HG03103 (cell line): ENCODE measurements around the gene FNBP1.
"Not testable (repeated sequence)": the region's sequence is repeated elsewhere in the genome, so short reads cannot be mapped to it uniquely, and the experiment has no call there.

Experiments used
- ATAC-seq: cut with Tn5 transposase; IDR thresholded peaks from one replicate; pipeline ENCODE4 v1.9.1; 2021; ENCODE audit warnings: low read depth; ENCODE audit not compliant: unreplicated experiment

The FNBP1 gene

DNA sequence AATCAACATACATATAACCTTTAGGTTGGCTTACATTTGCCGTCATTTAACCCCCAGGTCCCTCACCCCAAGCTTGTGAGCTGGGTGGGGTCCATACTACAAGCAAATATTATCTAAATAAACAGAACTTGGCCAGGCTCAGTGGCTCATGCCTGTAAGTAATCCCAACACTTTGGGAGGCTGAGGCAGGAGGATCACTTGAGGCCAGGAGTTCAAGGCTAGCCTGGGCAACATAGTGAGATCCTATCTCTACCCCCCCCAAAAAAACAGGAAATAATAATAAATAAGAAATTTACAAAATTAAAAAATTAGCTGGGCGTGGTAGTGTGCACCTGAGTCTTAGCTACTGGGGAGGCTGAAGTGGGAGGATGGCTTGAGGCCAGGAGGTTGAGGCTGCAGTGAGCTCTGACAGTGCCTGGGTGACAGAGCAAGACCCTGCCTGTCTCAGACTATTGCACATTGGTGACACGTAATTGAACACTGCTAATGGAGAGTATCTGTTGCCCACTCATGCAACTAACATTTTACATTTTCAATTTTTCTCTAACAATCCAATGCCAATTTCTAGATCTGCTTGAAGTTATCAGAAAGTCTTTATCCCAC is 18.9 kb downstream of the FNBP1 start:
- no peak for ATAC-seq

DNA sequence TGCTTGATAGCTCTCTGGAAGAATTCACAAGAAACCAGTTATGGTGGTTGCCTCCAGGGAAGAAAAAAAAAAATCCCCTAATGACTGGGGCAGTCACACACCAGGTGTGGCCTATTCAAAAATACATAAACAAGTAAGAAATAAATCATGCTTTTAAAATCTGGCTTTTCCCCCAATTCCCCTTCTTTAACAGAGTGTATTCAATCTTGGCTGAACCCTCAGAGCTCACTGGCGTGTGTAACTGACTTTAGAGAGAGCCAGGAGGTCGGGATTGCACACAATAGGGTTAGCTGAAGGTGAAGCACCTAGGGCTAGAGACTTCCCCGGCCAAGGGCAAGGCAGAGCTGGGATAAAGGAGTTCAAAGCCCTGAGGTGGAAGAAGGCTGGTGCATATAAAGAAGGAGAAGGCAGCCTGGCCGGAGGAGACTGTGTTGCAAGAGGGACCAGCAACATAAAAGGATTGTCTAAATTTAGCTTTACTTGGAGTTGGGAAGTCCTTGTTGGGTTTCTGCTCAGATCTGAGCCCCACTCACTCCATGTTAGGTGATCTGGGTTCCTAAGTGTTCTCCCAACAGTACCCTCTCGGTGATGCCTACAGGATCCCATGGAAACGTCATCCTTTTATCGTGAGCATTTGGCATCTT is 19.7 kb downstream of the FNBP1 start:
- peak; percentile 38 for ATAC-seq

DNA sequence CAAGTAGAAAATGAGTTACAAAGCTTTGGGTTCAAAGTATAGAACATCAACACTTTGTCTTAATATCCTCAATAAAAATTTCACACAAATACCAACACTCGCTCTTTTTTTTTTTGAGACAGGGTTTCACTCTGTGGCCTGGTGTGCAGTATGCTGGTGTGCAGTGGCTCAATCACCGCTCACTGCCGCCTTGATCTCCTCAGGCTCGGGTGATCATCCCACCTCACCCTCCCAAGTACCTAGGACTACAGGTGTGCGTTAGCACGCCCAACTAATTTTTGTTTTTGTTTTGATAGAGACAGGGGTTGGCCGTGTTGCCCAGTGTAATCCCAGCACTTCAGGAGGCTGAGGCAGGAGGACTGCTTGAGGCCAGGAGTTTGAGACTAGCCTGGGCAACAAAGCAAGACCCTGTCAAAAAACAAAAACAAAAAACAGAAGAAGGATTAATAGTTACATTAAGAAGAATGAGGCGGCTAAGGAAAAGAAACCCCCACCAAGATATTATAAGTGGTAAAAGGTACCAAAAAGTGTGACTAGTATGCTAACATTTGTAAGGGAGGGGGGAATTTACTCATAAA is 20.3 kb downstream of the FNBP1 start:
- ATAC-seq = no peak

DNA sequence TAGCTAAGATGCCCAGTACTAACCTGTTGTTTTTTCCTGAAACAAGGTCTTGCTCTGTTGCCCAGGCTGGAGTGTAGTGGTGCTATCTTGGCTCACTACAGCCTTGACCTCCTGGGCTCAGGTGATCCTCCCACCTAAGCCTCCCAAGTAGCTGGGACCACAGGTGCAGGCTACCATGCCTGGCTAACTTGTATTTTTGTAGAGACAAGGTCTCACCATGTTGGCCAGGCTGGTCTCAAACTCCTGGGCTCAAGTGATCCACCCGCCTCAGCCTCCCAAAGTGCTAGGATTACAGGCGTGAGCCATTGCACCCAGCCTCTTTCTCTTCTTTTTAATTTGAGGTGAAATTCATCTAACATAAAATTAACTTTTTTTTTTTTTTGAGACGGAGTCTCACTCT is 21.1 kb downstream of the FNBP1 start:
- ATAC-seq = not testable (repeated sequence)

DNA sequence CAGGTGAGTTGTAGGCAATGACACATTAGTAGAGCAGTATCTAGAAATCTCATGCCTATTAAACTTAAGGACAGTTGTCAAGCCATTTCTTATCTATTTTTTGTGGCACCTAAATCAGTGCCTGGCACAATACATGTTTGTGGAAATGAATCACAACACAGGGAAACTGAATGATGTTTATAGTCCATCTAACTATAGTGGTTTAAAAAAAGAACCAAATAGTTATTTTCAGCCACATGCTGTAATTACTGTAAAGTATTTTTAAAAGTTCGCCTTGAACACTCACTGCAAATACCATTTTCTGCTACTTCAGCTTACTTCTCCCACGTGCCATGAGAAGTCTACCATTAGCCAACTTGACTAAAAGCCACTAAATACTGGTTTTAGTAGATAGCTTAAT is 21.9 kb downstream of the FNBP1 start:
- no peak for ATAC-seq

DNA sequence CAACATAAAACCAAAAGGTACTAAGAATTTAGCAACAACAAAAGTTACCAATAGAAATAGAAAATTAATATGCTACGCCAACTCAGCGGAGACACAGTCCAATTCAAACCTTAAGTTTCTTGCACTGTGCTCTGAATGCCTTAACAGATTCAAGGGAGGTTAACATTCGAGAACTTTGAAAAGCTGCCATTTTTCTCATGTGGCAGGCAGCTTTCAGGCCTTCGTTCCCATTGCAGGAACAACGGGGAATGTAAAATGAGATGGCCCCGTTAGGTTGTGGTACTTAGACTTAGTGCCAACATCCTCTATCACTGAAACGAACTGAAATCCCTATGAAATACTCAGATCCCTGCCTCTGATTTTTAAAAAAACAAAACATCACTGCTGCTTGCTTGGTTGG is 22.4 kb downstream of the FNBP1 start:
- no peak for ATAC-seq

DNA sequence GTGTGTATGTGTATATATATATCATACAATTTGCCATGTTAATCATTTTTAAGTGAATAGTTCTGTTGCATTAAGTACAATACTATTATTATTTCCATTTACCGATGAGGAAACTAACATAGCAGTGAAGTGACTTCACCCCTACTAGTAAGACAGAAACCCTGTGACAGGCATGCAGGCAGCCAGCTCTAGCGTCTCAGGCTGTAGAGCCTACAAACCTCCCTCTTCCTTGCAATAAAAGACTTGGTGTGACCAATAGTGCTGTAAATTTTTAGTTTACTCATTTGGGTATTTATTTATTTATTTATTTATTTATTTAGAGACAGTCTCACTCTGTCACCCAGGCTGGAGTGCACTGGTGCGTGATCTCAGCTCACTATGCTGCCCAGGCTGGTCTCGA is 24.7 kb downstream of the FNBP1 start:
- ATAC-seq = no peak

DNA sequence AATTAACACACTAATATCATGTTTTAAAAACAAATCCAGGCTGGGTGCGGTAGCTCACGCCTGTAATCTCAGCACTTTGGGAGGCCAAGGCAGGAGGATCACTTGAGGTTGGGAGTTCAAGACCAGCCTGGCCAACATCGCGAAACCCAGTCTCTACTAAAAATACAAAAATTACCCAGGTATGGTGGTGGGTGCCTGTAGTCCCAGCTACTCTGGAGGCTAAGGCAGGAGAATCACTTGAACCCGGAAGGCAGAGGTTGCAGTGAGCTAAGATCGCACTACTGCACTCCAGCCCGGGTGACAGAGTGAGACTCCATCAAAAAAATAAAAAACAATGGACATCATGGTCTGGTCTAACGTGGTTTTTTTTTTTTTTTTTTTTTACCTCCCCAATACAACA is 25.5 kb downstream of the FNBP1 start:
- ATAC-seq = not testable (repeated sequence)

DNA sequence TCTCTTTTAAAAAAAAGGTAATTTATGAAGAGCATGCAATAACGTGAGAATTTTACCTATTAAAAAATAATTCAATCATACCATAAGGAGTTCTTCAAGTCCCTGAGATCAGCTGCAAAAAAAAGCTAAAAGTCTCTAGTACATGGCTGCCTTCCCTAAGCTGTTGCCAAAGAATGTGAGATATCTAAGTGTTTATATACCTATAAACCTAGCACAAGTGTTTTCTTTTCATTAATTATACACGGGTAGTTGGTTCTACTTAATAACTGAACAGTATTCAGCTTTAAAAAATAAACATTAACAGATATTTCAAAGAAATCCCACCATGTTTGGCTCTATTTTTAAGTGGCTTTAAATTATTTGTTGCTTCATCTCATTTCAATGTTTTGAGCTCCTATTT is 25.9 kb downstream of the FNBP1 start:
- ATAC-seq = no peak

DNA sequence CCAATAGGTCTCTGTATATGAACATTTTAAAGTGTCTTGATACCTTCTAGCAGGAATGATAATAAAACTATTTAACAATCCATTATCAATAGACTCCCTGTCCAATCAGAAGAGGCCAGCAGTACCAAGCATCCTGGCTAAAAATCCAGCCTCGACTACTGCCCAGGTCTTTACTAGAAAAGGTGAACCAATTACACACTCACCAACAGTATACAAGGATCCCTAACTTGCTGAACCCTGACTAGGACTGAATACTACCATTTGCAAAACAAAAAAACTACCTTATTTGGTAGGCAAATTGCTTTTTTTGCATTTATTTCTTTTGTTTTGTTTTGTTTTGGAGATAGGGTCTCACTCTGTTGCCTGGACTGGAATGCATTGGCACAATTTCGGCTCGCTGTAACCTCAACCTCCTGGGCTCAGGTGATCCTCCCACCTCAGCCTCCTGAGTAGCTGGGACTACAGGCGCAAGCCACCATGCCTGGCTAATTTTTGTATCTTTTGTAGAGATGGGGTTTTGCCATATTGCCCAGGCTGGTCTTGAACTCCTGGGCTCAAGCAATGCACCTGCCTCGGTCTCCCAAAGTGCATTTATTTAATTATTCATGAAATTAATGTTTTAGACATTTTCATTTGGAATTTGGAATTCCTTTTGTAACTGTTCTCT is 27.5 kb downstream of the FNBP1 start:
- no peak for ATAC-seq

DNA sequence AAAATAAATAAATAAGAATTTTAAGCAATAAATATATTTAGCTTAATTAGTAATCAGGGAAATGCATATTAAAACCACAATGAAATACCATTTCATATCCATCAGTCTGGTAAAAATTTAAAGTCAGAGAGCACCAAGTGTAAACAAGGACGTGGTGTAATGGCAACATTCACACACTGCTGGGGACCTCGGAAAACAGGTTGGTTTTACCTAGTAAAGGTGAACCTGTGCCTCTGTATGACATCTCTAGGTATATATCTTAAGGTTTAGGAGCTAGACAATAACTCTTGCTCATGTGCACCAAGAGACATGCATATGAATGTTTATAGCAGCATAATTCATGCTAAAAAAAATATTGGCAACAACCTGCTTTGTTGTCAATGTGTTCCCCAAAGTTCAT is 29.7 kb downstream of the FNBP1 start:
- no peak for ATAC-seq

DNA sequence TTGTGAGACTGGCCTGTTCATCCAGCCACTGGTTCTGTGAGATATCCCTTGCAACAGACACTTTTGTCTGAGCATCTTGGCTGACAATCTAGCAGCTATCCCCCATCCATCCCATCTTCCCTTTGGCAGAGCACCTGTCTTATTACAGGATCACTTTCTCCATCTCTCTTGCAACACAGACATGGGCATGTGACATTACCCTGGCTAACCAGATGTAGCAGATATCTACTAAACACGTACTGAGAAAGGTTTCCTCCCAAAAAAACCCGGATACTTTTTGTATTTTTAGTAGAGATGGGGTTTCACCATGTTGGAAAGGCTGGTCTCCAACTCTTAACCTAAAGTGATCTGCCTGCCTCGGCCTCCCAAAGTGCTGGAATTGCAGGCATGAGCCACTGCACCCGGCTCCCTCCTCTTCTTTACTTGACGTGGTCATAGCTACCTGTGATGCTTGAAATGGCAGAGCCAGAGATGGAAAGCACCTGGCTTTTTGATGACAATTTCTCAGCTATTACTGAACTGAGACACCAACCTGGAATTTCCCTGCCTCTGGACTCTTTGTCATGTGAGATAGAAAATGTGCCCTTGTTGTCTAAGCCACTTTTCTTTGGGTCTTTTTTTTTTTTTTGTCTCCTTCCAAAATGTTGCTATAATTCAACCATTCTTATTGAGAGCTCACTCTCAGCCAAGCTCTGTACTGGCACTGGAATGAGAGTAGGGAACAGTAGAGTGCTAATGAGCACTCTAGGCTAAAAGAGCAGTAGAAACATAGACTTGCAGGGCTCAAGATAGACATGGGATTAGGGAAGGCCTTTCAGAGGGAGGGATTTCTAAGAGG is 32.6 kb downstream of the FNBP1 start:
- no peak for ATAC-seq

DNA sequence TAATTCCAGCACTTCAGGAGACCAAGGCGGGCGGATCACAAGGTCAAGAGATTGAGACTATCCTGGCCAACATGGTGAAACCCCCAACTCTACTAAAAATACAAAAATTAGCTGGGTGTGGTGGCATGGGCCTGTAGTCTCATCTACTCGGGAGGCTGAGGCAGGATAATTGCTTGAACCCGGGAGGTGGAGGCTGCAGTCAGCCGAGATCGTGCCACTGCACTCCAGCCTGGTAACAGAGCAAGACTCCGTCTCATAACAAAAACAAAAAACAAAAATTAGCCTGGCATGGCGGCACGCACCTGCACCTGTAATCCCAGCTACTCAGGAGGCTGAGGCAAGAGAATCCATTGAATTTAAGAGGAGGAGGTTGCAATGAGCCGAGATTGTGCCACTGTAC is 33.4 kb downstream of the FNBP1 start:
- ATAC-seq = not testable (repeated sequence)

DNA sequence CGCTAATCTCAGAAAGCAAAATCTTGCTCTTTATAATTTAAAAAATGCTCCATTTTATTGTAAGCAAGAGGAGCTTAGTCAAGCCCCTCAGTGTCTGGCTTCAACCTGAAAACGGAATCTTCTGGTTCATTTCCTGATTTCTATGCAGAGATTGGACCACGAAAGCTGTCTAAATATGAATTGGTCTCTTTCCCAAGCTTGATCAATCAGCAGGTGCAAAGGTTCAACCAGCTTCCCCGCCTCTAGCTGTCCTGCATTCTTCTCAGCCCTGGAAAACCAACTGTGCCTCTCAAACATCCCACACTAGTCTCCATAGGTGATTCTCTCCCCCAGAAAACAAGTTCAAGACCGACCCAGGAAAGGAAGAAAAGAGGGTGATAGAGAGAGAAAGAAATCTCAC is 34.5 kb downstream of the FNBP1 start:
- no peak for ATAC-seq

DNA sequence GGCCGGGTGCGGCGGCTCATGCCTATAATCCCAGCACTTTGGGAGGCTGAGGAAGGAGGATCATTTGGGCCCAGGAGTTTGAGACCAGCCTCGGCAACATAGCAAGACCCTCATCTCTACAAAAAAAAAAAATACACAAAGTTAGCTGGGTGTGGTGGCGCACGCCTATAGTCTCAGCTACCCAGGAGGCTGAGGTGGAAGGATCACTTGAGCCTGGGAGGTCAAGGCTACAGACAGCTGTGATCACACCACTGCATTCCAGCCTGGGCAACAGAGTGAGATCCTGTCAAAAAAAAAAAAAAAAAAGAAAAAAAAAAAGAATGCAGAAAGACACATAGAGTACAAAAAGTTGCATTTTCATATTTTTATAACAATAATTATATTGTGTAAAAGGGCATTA is 36.0 kb downstream of the FNBP1 start:
- not testable (repeated sequence) for ATAC-seq

DNA sequence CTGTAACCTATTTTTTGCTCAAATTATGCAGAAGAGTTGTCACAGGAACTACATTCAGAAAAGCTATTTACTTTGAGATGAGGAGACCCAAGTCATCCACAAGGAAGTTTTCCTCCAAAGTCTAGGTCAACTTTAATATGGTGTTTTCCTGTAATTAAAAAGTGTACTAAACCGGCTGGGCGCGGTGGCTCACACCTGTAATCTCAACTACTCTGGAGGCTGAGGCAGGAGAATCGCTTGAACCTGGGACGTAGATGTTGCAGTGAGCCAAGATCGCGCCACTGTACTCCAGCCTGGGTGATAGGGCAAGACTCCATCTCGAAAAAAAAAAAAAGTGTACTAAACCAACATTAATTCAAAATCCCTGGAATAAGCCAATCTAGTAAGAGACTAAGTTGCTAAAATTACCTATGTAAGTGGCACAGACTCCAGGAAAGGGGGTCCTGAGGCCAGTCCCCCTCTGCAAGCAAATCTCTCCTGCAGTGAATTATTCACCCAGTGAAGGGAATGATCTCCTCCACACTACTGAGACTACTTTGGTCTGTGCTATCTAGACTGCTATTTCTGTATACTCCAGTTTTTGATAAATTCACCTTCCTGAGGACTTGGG is 38.9 kb downstream of the FNBP1 start:
- ATAC-seq = no peak

DNA sequence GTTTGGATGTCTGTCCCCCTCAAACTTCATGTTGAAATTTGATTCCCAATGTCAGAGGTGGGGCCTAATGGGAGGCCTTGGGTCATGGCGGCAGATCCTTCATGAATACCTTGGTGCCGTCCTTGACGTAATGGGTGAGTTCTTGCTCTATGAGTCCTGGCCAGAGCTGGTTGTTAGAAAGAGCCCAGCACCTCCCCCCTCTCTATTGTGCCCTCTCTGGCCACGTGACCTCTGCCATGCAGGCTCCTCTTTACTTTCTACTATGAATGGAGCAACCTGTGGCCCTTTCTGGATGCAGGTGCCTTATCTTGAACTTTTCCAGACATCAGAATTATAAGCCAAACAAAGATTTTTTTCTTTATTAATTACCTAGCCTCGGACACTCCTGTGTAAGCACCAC is 40.7 kb downstream of the FNBP1 start:
- no peak for ATAC-seq

DNA sequence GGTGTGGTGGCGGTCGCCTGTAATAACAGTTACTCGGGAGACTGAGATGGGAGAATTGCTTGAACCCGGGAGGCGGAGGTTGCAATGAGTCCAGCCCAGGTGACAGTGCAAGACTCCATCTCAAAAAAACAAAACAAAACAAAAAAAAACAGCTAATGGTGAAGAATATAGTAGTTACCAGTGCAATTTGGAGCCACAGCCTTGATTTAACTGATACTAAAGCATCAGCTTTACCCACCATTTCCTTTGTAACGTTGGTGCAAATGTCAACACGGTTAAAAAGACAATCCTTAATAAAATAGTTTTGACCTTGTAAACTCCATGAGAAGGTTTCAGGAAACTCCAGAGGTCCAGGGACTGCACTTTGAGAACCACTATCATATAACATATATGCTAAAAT is 41.8 kb downstream of the FNBP1 start:
- no peak for ATAC-seq

DNA sequence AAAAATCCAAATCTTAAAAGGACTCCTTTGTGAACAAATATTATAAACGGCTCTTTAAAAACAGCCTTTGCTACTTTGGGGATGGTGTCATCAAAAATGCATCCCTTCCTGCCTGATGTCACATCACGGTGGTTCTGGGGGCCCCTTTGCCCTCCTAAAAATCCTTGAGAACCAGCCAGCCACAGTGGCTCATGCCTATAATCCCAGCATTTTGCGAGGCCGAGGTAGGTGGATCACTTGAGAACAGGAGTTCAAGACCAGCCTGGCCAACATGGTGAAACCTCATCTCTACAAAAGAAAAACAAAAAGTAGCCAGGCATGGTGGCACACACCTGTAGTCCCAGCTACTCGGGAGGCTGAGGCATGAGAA is 43.9 kb downstream of the FNBP1 start:
- ATAC-seq = no peak

DNA sequence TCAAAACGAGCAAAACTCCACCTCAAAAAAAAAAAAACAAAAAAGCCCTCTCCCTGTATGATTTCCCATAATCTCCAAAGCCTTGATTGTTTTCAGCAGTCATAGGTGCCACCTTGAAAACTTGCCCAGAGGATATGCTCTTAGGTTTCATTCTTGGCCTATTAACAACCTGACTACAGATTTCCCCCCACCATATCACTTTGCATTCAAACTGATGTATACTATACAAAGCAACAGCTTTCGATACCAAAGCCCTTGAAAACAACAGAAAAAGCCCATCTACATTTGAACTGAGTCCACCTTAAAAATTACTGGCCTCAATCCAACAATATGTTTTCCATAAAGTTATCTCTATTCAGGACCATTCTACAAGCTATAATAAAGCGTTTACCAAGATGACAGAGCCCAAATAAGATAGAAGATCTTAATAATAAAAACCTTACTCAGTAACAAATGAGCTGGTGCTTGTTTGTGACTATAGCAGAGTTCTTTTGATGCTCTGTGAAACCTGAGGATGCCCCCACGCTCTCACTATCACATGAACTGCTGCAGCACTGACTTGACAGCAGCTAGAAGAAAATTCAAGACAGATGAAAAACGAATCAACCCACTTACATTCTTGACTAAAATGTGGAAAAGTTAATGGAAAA is 44.4 kb downstream of the FNBP1 start:
- no peak for ATAC-seq
